ENCODE data around the gene TSN.

GRCh38 chr2:121722479-121722878, 33.0 kb upstream of the TSN start:
- TF ChIP-seq RAD21 (IDR thresholded peaks at IDR 0.05; ENCODE audit: low read length) (no peak), CTCF (IDR thresholded peaks at IDR 0.05) (no peak), MXI1 (IDR thresholded peaks at IDR 0.05; ENCODE audit: low read depth, low read length) (no peak), YY1 (IDR thresholded peaks at IDR 0.05; ENCODE audit: low read depth) (no peak), GABPA (IDR thresholded peaks at IDR 0.05; ENCODE audit: low read depth) (no peak)
- TF ChIP-seq, protein P1, sequence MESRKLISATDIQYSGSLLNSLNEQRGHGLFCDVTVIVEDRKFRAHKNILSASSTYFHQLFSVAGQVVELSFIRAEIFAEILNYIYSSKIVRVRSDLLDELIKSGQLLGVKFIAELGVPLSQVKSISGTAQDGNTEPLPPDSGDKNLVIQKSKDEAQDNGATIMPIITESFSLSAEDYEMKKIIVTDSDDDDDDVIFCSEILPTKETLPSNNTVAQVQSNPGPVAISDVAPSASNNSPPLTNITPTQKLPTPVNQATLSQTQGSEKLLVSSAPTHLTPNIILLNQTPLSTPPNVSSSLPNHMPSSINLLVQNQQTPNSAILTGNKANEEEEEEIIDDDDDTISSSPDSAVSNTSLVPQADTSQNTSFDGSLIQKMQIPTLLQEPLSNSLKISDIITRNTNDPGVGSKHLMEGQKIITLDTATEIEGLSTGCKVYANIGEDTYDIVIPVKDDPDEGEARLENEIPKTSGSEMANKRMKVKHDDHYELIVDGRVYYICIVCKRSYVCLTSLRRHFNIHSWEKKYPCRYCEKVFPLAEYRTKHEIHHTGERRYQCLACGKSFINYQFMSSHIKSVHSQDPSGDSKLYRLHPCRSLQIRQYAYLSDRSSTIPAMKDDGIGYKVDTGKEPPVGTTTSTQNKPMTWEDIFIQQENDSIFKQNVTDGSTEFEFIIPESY (IDR thresholded peaks at IDR 0.05; ENCODE audit: borderline replicate concordance, low read depth), result no peak

Data from SK-N-SH (cell line).